ENCODE data around the gene MYCL. TPM values are rescaled to one million over a fixed set of nuclear protein-coding genes. Genes with fewer than 3 reads are reported as not detected.
A peak's percentile ranks its signal among the peaks of the same experiment; 100 is the strongest.

Gene MYCL
- total and polyA plus RNA-seq, 2 of the 4 experiments (the other 2 are of a cell fraction): 0.72 to 0.87 TPM

- Histone ChIP-seq H2AK5ac (ENCODE audit: low read depth, low read length) (no peak overlapping the region), H3K4ac (ENCODE audit: low read depth, low read length) (no peak overlapping the region), H4K20me1 (ENCODE audit: insufficient read depth, low read length) (peaks cover 25% of the 10 kb centered on the region), H3K4me2 (ENCODE audit: low read depth, low read length) (no peak overlapping the region), H4K91ac (ENCODE audit: insufficient read depth, low read depth, low read length) (no peak overlapping the region), H2AFZ (replicated peaks; ENCODE audit: low read length, poor library complexity) (no peak overlapping the region), H3K9me1 (ENCODE audit: insufficient read depth, low read length) (peaks cover 21% of the 10 kb centered on the region), H4K5ac (ENCODE audit: low read depth, low read length) (no peak overlapping the region), H2BK5ac (ENCODE audit: low read depth, low read length, poor library complexity, severe bottlenecking) (no peak overlapping the region), H3K9me3 (ENCODE audit: control insufficient read depth, insufficient read depth, low read length) (no peaks in the 10 kb centered on the region), H2AK9ac (replicated peaks; ENCODE audit: low read depth, low read length, poor library complexity) (no peak overlapping the region), H3K56ac (ENCODE audit: extremely low read depth, insufficient read depth, low read length) (no peak overlapping the region), H3K27me3 (ENCODE audit: control insufficient read depth, insufficient read depth, low read length) (no peaks in the 10 kb centered on the region), H3K79me1 (ENCODE audit: low read depth in 1 of 2, low read length in 2 of 2) (peaks cover 28 to 49% of the 10 kb centered on the region in 2 experiments), H2BK120ac (ENCODE audit: low read depth, low read length) (no peak overlapping the region), H2BK20ac (ENCODE audit: low read depth, low read length) (no peak overlapping the region), H3K18ac (ENCODE audit: low read depth, low read length) (no peak overlapping the region), H3K4me1 (ENCODE audit: control insufficient read depth, insufficient read depth, low read length) (peaks cover 20% of the 10 kb centered on the region), H3K4me3 (ENCODE audit: insufficient read depth, low read depth, low read length) (no peak overlapping the region), H3K23ac (ENCODE audit: low read depth, low read length) (no peak overlapping the region), H3K36me3 (ENCODE audit: control insufficient read depth, insufficient read depth, low read length) (peaks cover 12% of the 10 kb centered on the region), H3K14ac (replicated peaks; ENCODE audit: low read depth, low read length) (no peak overlapping the region), H4K8ac (ENCODE audit: low read depth in 2 of 2, low read length in 2 of 2) (no peak overlapping the region), H2BK15ac (ENCODE audit: low read depth, low read length) (no peak overlapping the region), H3K9ac (ENCODE audit: low read depth, low read length) (no peak overlapping the region), H3K27ac (ENCODE audit: insufficient read depth, low read length) (no peak overlapping the region)
- WGBS, 2 experiments (ENCODE audit: extremely low coverage in 2 of 2, insufficient read length in 1 of 2): no CpG with 5 or more reads among the region's 1 CpG
- in situ Hi-C loops (cut with MboI; ENCODE audit: low sequenced_read_pairs) (no loop called here), dilution Hi-C loops (cut with HindIII; ENCODE audit: low sequenced_read_pairs, unreplicated experiment) (no loop called here), intact Hi-C loops (cut with micrococcal nuclease) (no loop called here)
- DNase-seq: peak; percentile 8
- ATAC-seq (ENCODE audit: low read depth): no peak
- BruUV-seq (replicated peaks): no TSS peak
- no peak for TF ChIP-seq BHLHE40 (IDR thresholded peaks at IDR 0.05; ENCODE audit: low read depth, low read length)
- TF ChIP-seq CEBPB (IDR thresholded peaks at IDR 0.05; ENCODE audit: low read depth, low read length): no peak
- TF ChIP-seq ELK1 (IDR thresholded peaks at IDR 0.05; ENCODE audit: borderline replicate concordance, low read depth, low read length): no peak
- TF ChIP-seq NFE2L2 (IDR thresholded peaks at IDR 0.05; ENCODE audit: low read depth, low read length): no peak
- TF ChIP-seq RFX5 (IDR thresholded peaks at IDR 0.05; ENCODE audit: low read depth, low read length): no peak
- no peak for TF ChIP-seq CTCF (conservative IDR thresholded peaks at IDR 0.05; ENCODE audit: low read depth, low read length)
- no peak for TF ChIP-seq RCOR1 (IDR thresholded peaks at IDR 0.05; ENCODE audit: insufficient replicate concordance, low read length)
- TF ChIP-seq MAFK (IDR thresholded peaks at IDR 0.05; ENCODE audit: low read depth, low read length): no peak
- POLR2A ChIA-PET (ENCODE audit: unreplicated experiment): no interaction called here
- CTCF ChIA-PET: no interaction called here
Measured at GRCh38 chr1:39849203-39849602, 52.5 kb downstream of the MYCL start.

Measured in IMR-90 (cell line).